Ectodermal cell (in vitro differentiated cells): Measurements from ENCODE around the gene SIRT3.

ENCODE experiments used
- H3K27ac ChIP-seq: 2 replicates; pipeline ENCODE4 v1.7.0; 2013; ENCODE audit warnings: mild to moderate bottlenecking, low read depth, low read length; ENCODE audit not compliant: insufficient read depth, poor library complexity, severe bottlenecking
- H3K27me3 ChIP-seq: 2 replicates; pipeline ENCODE4 v1.7.0; 2013; ENCODE audit warnings: mild to moderate bottlenecking, low read length; ENCODE audit not compliant: insufficient read depth, control insufficient read depth, poor library complexity, severe bottlenecking
- H3K36me3 ChIP-seq: one replicate; pipeline ENCODE4 v1.7.0; 2013; ENCODE audit warnings: low read length; ENCODE audit not compliant: control insufficient read depth, insufficient read depth
- H3K4me1 ChIP-seq: one replicate; pipeline ENCODE4 v1.7.0; 2013; ENCODE audit warnings: low read length; ENCODE audit not compliant: control insufficient read depth, insufficient read depth
- H3K4me3 ChIP-seq: 2 replicates; pipeline ENCODE4 v1.7.0; 2013; ENCODE audit warnings: low read depth, low read length, control low read depth; ENCODE audit not compliant: insufficient read depth
- H3K9me3 ChIP-seq: 2 replicates; pipeline ENCODE4 v1.7.0; 2013; ENCODE audit warnings: mild to moderate bottlenecking, low read length, moderate library complexity; ENCODE audit not compliant: control insufficient read depth
- WGBS, 2 experiments: methylation state at CpG; one replicate each; pipeline ENCODE4 v1.1.7; 2013; ENCODE audit warnings: missing lambda C conversion rate in 2 of 2; 5-methylcytosine and 5-hydroxymethylcytosine counted together

SIRT3 gene

DNA sequence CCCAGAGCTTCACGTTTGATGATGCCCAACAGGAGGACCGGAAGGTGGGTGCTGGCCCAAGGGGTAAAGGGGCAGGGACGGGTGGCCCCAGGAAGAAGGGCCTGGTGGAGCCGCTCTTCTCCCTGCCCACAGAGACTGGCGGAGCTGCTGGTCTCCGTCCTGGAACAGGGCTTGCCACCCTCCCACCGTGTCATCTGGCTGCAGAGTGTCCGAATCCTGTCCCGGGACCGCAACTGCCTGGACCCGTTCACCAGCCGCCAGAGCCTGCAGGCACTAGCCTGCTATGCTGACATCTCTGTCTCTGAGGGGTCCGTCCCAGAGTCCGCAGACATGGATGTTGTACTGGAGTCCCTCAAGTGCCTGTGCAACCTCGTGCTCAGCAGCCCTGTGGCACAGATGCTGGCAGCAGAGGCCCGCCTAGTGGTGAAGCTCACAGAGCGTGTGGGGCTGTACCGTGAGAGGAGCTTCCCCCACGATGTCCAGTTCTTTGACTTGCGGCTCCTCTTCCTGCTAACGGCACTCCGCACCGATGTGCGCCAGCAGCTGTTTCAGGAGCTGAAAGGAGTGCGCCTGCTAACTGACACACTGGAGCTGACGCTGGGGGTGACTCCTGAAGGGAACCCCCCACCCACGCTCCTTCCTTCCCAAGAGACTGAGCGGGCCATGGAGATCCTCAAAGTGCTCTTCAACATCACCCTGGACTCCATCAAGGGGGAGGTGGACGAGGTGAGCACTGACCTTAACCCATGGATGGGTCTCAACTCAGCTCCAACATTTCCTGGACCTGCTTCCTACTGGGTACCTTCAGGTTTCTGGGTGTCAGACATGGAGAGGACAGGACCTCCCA lies 26.6 kb downstream of the SIRT3 start:
- H3K27me3 ChIP-seq = no peaks in the 10 kb centered on the region
- peaks cover 7% of the 10 kb centered on the region for H3K4me1 ChIP-seq
- no peaks in the 10 kb centered on the region for H3K9me3 ChIP-seq
- WGBS, 2 experiments = 75% methylated on average over 29 of the region's 29 CpGs
- H3K4me3 ChIP-seq = peak overlapping the region; percentile 84
- H3K36me3 ChIP-seq = peaks cover 36% of the 10 kb centered on the region
- H3K27ac ChIP-seq = no peak overlapping the region

DNA sequence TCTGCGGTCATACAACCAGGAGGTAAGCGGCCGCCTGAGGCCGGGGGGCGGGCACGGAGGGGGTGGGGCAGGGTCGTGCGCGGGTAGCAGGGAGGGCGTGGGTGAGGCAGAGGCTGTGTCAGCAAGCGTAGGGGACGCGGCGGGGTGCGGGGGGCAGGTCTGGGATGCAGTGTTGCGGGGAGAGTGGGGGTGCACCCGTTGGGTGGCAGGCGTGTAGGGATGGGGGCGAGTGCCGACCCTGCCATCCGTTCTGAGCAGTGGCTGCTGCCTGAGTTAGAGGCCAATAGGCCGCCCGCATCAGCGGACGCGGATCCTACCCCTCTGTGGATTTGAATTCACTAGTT lies 27.3 kb downstream of the SIRT3 start:
- Histone ChIP-seq H3K36me3 (peaks cover 32% of the 10 kb centered on the region), H3K4me3 (peak overlapping the region; percentile 84), H3K27me3 (no peaks in the 10 kb centered on the region), H3K4me1 (peaks cover 7% of the 10 kb centered on the region), H3K27ac (no peak overlapping the region), H3K9me3 (no peaks in the 10 kb centered on the region)
- WGBS, 2 experiments = 2% methylated on average over 26 of the region's 26 CpGs

DNA sequence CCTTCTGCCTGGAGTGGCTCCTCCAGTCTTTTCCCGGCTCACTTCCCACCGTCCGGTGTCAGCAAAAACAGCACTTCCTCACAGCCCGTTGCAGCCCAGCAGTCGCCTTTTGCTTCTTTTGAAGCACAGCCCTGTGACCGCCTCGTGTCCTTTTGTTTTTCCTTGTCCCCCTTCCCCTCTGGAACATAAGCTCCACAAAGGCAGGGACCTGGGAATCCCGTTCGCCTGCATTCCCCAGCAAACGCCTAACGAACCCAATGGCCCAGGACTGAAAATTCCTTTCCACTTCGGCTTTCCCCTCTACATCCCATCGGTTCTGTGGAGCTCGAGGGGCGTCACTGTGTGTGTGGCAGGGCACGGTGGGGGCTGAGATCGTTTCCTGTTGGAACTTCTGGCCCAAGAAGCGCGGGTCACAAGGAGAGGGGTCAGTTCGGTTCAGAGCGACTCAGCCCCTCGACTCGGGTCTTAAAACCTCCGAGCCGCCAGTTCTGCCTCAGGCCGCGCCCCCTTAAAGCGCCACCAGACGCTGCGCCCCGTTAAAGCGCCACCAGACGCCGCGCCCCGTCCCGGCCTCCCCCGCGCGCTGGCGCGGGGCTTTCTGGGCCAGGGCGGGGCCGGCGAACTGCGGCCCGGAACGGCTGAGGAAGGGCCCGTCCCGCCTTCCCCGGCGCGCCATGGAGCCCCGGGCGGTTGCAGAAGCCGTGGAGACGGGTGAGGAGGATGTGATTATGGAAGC lies 27.8 kb downstream of the SIRT3 start:
- Histone ChIP-seq H3K4me3 (peak overlapping the region; percentile 84), H3K27me3 (no peaks in the 10 kb centered on the region), H3K9me3 (no peaks in the 10 kb centered on the region), H3K27ac (peak overlapping the region; percentile 93), H3K4me1 (peaks cover 7% of the 10 kb centered on the region), H3K36me3 (peaks cover 30% of the 10 kb centered on the region)
- 0% methylated on average over 57 of the region's 57 CpGs for WGBS, 2 experiments

DNA sequence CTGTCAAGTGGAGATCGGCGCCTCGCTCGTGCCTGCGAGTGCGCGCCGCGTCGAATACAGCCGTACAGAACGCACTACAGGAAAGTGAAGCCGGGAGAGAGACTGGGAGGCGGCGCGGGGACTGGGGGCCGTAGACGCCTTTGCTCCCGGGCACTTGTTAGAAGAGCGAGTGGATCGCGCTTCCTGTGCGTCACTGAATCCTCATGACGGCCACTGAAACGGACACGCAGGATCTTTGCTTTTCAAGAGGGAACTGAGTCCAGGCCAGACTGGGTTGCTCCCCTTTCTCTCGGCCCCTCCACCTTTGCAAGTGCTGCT lies 28.3 kb downstream of the SIRT3 start:
- peaks cover 7% of the 10 kb centered on the region for H3K4me1 ChIP-seq
- WGBS, 2 experiments = 1% methylated on average over 27 of the region's 27 CpGs
- H3K36me3 ChIP-seq = peaks cover 25% of the 10 kb centered on the region
- peak overlapping the region; percentile 84 for H3K4me3 ChIP-seq
- no peaks in the 10 kb centered on the region for H3K9me3 ChIP-seq
- H3K27me3 ChIP-seq = no peaks in the 10 kb centered on the region
- peak overlapping the region; percentile 93 for H3K27ac ChIP-seq

DNA sequence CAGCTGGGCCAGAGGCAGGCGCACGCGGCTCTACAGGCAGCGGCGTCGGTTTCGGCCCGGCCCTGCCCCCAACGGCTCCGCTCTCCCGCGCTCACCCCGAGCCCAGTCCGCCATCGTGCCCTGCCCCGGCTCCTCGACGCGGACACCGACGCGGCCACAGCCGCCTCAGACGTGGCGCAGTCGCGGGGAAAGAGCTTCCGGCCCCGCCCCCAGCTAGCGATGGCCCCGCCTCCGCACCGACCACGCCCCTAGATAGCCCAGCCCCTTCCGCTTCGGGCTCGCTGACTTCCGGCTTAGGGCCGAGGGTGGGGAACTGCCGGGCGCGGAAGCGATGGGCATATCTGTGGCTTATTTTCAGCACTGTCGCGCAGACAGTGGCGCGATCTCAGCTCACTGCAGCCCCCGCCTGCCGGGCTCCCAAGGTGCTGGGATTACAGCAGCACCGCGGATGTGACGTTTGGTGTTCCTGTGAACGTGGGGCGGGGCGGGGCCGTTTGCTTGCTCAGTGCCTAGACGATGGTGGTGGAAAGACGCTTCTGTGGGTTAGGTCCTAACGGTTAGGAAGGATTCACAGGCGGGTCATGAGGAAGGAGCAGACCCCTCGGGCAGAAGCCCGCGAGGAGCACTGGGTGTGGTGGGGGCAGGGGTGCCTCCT lies 28.8 kb downstream of the SIRT3 start, which contains the start of the genes BET1L and RIC8A:
Gene BET1L, minus strand, starts transcription at position 192 of the 655 bp plus-strand sequence. Its CDS starts 78 bp downstream, at position 114.
Gene RIC8A, plus strand, starts transcription at position 501 of the 655 bp plus-strand sequence. CDS start 1,147 bp downstream, outside the sequence.
- H3K4me1 ChIP-seq = peaks cover 7% of the 10 kb centered on the region
- H3K9me3 ChIP-seq = no peaks in the 10 kb centered on the region
- peaks cover 20% of the 10 kb centered on the region for H3K36me3 ChIP-seq
- no peaks in the 10 kb centered on the region for H3K27me3 ChIP-seq
- peak within 1 kb of the TSS; percentile 93 for H3K27ac ChIP-seq
- WGBS, 2 experiments = 0% methylated on average over 63 of the region's 63 CpGs
- H3K4me3 ChIP-seq = peak within 1 kb of the TSS; percentile 84

DNA sequence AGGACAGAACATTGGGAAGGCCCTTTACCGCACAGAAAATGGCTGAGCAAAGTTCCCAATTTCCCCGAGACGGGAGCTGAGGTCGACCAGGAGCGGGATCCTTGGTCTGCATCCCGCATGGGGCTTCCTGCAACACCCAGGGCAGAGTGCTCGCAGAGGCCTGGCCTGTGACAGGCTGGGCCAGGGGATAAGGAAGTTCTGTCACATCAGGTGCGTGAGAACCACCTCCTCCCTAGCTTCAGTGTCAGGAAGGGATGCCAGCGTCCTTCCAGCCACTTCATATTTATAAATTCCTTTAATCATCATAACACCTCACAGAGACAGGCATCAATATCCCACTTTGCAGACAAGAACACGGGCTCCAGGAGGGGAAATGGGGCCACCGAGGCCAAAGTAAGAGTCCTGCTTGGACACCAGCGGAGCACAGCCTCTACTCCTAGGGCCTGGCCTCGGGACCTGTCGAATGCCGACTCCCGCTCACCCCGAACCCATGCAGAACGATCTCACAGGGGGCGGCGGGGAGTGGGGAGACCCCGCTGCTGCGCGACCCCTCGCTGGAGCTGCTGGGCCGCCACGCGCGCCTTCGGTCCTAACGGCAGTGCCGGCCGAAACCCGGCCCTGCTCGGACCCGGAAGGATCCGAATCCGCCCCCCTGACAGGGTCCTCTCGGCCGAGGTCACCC lies 29.5 kb downstream of the SIRT3 start:
- no peak overlapping the region for H3K27ac ChIP-seq
- no peaks in the 10 kb centered on the region for H3K9me3 ChIP-seq
- peak overlapping the region; percentile 84 for H3K4me3 ChIP-seq
- no peaks in the 10 kb centered on the region for H3K27me3 ChIP-seq
- peaks cover 13% of the 10 kb centered on the region for H3K36me3 ChIP-seq
- peaks cover 7% of the 10 kb centered on the region for H3K4me1 ChIP-seq
- 12 to 13% methylated on average over 39 of the region's 39 CpGs for WGBS, 2 experiments

DNA sequence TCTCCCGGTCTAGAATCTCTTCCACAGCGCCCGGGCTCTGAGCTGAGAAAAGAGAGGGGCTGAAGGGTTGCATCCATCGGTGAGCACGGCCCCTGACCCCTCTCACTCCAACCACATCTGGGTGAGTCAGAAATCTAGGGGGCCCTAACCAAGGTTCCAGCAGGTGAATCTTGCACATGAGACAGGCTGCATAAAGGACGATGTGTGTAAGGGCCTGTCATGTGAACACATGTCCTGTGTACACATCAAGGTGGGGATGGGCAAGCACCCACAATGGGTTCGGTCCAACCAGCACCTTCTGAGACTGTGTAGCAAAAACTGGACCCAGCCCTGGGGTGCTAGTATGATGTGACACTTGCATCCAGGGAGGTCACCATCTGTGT lies 30.1 kb downstream of the SIRT3 start:
- no peaks in the 10 kb centered on the region for H3K27me3 ChIP-seq
- H3K4me1 ChIP-seq = peaks cover 7% of the 10 kb centered on the region
- WGBS, 2 experiments = 85 to 86% methylated on average over 7 of the region's 7 CpGs
- H3K4me3 ChIP-seq = peak overlapping the region; percentile 84
- H3K27ac ChIP-seq = no peak overlapping the region
- peaks cover 7% of the 10 kb centered on the region for H3K36me3 ChIP-seq
- no peaks in the 10 kb centered on the region for H3K9me3 ChIP-seq

DNA sequence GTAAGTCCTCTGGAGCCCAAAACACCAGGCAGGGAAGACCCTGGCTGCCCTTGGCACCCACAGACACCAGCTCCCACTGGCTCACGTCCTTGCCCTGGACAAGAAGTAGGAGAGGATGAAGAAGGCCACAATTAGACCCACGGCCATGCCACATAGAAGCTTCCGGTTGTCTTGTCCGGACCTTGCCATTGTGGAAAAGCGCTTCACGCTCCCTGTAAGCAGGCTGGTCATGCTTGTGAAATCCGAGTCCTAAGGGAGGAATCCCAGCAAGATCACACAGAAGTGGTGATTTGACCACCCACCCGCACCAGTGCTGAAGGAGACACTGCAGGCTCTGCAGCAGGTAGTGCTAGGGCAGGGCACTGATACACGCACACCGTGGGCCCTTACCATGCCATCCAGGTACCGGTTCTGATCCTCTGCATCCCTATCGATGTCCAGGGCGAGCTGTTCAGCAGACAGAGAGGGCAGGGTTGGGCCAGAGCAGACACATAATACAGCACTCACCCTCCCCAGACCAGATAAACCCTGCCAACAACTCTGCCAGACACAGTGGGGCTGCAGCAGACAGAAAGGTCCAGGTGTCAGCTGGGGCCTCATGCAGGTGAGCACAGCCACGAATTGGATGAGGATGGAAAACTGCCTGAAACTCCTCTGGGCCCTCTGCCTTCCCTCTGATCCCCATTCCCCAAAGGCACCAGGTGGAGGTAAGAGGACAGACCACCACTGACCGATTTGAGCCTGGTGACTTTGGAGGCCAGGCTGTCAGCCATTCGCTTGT lies 30.7 kb downstream of the SIRT3 start:
- Histone ChIP-seq H3K36me3 (peaks cover 2% of the 10 kb centered on the region), H3K9me3 (no peaks in the 10 kb centered on the region), H3K27ac (no peak overlapping the region), H3K27me3 (no peaks in the 10 kb centered on the region), H3K4me3 (no peak overlapping the region), H3K4me1 (peaks cover 7% of the 10 kb centered on the region)
- WGBS, 2 experiments = 94 to 96% methylated on average over 16 of the region's 16 CpGs

DNA sequence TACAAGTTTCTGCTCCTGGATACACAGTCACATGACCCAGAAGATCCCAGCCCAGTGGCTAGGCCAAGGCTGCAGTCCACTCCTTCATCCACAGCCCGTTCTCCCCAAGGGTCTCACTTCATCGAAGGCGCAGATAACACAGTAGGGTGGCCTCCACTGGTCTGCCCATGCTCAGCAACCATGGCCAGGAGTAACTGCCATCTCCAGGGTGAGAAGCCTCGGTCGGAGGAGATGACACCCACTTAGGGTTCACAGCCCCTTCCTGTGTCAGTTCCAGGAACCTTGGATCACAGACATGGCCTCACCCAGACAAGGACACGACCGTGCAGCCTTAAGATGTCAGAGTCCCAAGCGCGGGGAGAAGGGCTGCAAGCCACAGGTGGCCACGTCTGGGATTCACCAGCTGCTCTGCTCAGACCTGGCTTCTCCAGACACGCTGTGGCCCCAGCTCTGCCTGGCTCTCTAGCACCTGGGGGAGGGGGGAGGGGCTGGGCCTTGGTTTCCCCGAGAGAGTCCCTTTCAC lies 31.5 kb downstream of the SIRT3 start:
- no peak overlapping the region for H3K4me3 ChIP-seq
- H3K4me1 ChIP-seq = peaks cover 5% of the 10 kb centered on the region
- 86 to 89% methylated on average over 11 to 12 of the region's 12 CpGs for WGBS, 2 experiments

More for the DNA sequence above, 31.5 kb downstream of the SIRT3 start:
- H3K27ac ChIP-seq = no peak overlapping the region
- no peaks in the 10 kb centered on the region for H3K9me3 ChIP-seq
- H3K27me3 ChIP-seq = no peaks in the 10 kb centered on the region
- H3K36me3 ChIP-seq = no peaks in the 10 kb centered on the region
